Measurements from ENCODE around the gene DCLRE1B.

The DCLRE1B gene

DNA sequence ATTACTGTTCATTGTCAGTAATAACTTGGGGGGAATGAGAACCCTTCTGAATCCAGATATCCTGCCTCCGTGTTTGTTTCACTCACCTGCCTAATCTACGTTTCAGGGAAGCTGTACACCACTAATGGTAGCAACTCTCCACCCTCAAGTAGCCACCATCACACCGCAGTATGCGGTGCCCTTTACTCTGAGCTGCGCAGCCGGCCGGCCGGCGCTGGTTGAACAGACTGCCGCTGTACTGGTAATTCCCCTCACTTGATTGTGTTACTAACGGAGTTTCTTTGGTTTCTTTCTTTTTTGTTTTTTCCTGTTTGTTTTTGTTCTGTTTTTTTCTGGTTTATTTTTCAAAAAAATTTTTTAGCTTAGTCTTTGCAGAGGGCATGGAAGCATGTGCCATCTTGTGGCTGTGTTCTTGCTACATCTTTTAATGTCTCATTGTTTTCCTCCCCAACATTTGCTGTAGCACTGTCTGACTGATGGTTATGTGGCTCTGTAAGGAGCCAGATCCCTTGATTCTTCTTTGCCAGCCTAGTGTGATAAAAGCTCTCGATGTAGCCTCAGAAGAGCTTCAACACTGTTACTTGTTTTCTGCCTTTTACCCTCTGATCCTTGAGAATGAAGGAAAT is 58.3 kb downstream of the DCLRE1B start:
- H3K4me3 ChIP-seq (ENCODE audit: low read length): no peak overlapping the region
- H3K9ac ChIP-seq (ENCODE audit: low read depth, low read length): no peak overlapping the region
- peaks cover 57% of the 10 kb centered on the region for H3K36me3 ChIP-seq (ENCODE audit: insufficient read depth, low read length)
- no peaks in the 10 kb centered on the region for H3K27me3 ChIP-seq (ENCODE audit: control insufficient read depth, insufficient read depth, low read length)
- H3K4me1 ChIP-seq (ENCODE audit: control insufficient read depth, insufficient read depth, low read length): no peaks in the 10 kb centered on the region
- no peak overlapping the region for H3K4me2 ChIP-seq (ENCODE audit: low read length)
- no peaks in the 10 kb centered on the region for H3K9me3 ChIP-seq (replicated peaks; ENCODE audit: low read length)

Data from skeletal muscle satellite cell (primary cell).